ENCODE results near the gene FBXL17.
"Not testable (repeated sequence)": the region's sequence is repeated elsewhere in the genome, so short reads cannot be mapped to it uniquely, and the experiment has no call there.

Gene FBXL17

DNA sequence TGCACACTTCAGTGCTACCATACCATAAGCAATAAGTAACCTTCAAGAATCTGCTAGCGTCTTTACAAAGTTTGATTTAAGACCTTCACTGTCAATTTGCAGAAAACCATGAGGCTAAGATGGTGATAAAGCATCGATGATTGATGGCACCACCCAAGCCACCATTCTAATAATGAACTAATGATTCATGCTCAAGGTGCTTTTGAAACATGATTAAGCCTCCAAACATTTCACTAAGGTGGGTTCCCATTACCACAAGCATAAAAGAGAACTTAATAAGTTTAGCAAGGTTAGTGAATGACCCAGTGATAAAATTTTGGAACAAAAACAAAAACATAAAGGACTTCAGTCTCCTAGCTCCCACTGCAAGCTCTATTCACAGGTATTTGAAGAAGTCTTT, 214.7 kb downstream of the FBXL17 start:
- H3K36me3 ChIP-seq (ENCODE audit: insufficient read depth, low read length): no peaks in the 10 kb centered on the region
- no peak overlapping the region for H3K9ac ChIP-seq (ENCODE audit: low read depth, low read length)
- H3K4me1 ChIP-seq (ENCODE audit: insufficient read depth, low read length): no peaks in the 10 kb centered on the region
- H3K9me3 ChIP-seq (ENCODE audit: control insufficient read depth, insufficient read depth, low read length): no peaks in the 10 kb centered on the region

DNA sequence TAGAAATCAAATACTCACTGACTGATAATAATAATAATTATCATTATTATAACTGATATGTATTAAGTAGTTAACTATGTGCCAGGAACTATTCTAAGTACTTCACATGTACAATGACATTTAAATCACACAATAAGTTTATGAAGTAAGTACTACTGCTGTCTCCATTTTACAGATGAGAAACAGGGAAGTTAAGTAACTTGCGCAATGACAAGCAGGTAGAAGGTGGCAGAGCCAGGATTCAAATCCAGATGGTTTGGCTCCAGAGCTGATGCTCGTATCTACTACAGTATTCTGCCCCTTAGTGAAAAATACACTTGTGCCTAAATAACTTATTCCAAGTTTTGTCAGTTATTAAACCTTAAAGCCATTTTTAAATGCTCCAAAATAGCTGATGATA, 217.3 kb downstream of the FBXL17 start:
- Histone ChIP-seq H3K36me3 (ENCODE audit: insufficient read depth, low read length) (no peaks in the 10 kb centered on the region), H3K9ac (ENCODE audit: low read depth, low read length) (no peak overlapping the region), H3K4me1 (ENCODE audit: insufficient read depth, low read length) (no peaks in the 10 kb centered on the region), H3K9me3 (ENCODE audit: control insufficient read depth, insufficient read depth, low read length) (no peaks in the 10 kb centered on the region)

DNA sequence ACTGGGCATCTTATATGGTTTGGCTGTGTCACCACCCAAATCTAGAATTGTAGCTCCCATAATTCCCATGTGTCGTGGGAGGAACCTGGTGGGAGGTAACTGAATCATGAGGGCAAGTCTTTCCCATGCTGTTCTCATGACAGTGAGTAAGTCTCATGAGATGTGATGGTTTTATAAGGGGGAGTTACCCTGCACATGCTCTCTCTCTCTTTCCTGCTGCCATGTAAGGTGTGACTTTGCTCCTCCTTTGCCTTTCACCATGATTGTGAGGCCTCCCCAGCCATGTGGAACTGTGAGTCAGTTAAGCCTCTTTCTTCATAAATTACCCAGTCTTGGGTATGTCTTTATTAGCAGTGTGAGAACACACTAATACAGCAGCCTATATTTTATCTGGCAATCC, 229.0 kb downstream of the FBXL17 start:
- not testable (repeated sequence) for H3K9me3 ChIP-seq (ENCODE audit: control insufficient read depth, insufficient read depth, low read length); H3K9ac ChIP-seq (ENCODE audit: low read depth, low read length)

DNA sequence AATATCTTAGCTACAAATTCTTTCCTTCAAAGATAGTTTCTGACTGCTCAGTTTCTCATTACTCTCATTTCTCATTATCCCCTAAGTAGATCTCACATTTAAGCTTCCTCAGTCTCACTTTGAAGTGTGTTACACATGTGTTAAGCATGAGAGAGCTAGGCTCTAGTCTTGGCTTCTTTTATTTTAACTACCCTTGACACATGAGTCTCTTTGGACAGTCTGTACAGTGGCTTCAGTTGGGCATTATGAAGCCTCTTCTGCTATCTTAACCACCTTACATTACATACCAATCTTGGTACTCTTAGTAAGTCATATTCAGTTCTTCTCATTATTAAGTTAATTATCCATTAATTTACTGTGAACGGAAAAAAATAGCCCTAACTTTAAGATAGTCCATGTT, 232.5 kb downstream of the FBXL17 start:
- Histone ChIP-seq H3K9me3 (ENCODE audit: control insufficient read depth, insufficient read depth, low read length) (no peaks in the 10 kb centered on the region), H3K4me1 (ENCODE audit: insufficient read depth, low read length) (no peaks in the 10 kb centered on the region), H3K9ac (ENCODE audit: low read depth, low read length) (no peak overlapping the region), H3K36me3 (ENCODE audit: insufficient read depth, low read length) (no peaks in the 10 kb centered on the region)

More for the DNA sequence above, 229.0 kb downstream of the FBXL17 start:
- not testable (repeated sequence) for H3K36me3 ChIP-seq (ENCODE audit: insufficient read depth, low read length); H3K4me1 ChIP-seq (ENCODE audit: insufficient read depth, low read length)

DNA sequence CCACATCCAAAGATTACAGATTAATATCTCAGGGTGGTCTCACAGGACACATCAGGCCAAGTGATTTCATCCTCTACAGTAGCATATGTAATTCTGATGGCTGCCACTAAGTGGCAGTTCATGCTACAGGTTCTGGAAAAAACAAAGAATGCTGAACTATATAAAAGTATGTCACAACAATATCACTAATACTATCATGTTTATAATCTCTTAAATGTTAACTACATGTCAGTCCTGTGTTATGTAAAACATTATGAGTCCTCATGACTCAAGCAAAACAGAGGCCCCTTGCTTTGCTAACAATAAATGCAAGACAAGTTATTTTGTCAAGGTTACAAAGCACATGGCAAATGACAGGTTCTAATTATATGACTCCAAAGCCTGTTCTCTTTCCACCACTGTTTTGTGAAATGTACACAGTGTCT, 233.2 kb downstream of the FBXL17 start:
- H3K9ac ChIP-seq (ENCODE audit: low read depth, low read length): no peak overlapping the region
- H3K36me3 ChIP-seq (ENCODE audit: insufficient read depth, low read length): no peaks in the 10 kb centered on the region
- H3K4me1 ChIP-seq (ENCODE audit: insufficient read depth, low read length): no peaks in the 10 kb centered on the region
- no peaks in the 10 kb centered on the region for H3K9me3 ChIP-seq (ENCODE audit: control insufficient read depth, insufficient read depth, low read length)

- no peak overlapping the region for H3K9ac ChIP-seq (ENCODE audit: low read depth, low read length)
- H3K36me3 ChIP-seq (ENCODE audit: insufficient read depth, low read length): no peaks in the 10 kb centered on the region
- no peaks in the 10 kb centered on the region for H3K9me3 ChIP-seq (ENCODE audit: control insufficient read depth, insufficient read depth, low read length)
- H3K4me1 ChIP-seq (ENCODE audit: insufficient read depth, low read length): no peaks in the 10 kb centered on the region
These were observed 235.7 kb downstream of the FBXL17 start for GRCh38 chr5:108146222-108146621.

DNA sequence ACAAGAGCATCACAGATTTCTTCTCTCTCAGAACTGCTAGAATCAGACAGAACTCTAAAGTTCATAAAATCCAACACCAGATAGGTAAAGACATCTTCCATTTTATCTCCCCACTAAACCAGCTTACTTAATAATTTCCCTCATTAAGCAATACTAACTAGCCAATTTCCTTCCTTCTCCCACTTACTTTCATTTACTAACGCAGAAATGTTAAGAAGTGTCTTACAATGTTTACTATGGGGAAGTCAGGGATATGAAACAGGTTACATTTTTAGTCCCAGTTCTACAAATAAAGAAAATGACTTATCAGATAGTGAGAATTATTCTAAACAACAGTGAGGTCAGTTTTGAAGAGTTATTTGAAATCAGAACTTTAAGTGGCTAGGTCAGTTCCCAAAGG, 236.5 kb downstream of the FBXL17 start:
- Histone ChIP-seq H3K9me3 (ENCODE audit: control insufficient read depth, insufficient read depth, low read length) (no peaks in the 10 kb centered on the region), H3K36me3 (ENCODE audit: insufficient read depth, low read length) (no peaks in the 10 kb centered on the region), H3K4me1 (ENCODE audit: insufficient read depth, low read length) (no peaks in the 10 kb centered on the region), H3K9ac (ENCODE audit: low read depth, low read length) (no peak overlapping the region)

- Histone ChIP-seq H3K36me3 (ENCODE audit: insufficient read depth, low read length) (no peaks in the 10 kb centered on the region), H3K9ac (ENCODE audit: low read depth, low read length) (no peak overlapping the region), H3K9me3 (ENCODE audit: control insufficient read depth, insufficient read depth, low read length) (no peaks in the 10 kb centered on the region), H3K4me1 (ENCODE audit: insufficient read depth, low read length) (no peaks in the 10 kb centered on the region)
These were observed 237.6 kb downstream of the FBXL17 start for GRCh38 chr5:108144332-108144731.

DNA sequence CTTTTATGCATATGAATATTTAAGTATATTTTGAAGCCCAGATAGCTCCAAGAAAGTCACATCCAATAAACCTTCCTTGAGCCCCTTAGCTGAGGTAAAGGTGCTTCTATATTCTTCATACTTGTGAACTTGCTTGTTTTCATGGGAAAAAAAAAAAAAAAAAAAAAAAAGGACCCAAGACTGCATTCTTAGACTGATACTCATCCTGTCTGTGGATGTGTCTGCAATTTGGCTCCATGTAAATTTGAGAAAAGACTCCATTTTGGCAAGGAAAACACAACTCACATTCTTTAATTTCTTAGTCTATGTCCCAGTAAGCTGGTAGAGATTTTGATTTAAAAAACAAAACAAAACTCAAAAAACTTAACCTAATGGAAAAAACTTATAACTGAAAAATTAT, 238.3 kb downstream of the FBXL17 start:
- H3K9ac ChIP-seq (ENCODE audit: low read depth, low read length): no peak overlapping the region
- no peaks in the 10 kb centered on the region for H3K4me1 ChIP-seq (ENCODE audit: insufficient read depth, low read length)
- H3K9me3 ChIP-seq (ENCODE audit: control insufficient read depth, insufficient read depth, low read length): no peaks in the 10 kb centered on the region
- no peaks in the 10 kb centered on the region for H3K36me3 ChIP-seq (ENCODE audit: insufficient read depth, low read length)

DNA sequence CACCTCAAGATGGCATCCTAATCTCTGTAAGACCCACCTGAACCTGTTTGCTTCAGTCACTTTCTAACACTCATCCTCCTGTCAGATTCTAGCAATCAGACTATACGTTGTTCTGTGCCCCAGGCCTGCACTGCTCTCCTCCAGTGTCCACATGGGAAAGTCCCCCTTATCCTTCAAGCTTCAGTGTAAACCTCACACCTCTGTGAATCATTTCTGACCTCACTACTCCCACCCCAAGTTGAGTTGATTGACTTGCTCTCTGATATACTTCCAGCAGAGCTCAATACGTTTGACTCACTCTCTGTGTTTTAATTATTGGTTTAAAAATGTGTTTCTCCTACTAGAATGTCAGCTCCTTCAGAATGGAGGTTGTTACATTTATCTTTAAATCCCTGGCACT, 240.2 kb downstream of the FBXL17 start:
- no peaks in the 10 kb centered on the region for H3K9me3 ChIP-seq (ENCODE audit: control insufficient read depth, insufficient read depth, low read length)
- H3K36me3 ChIP-seq (ENCODE audit: insufficient read depth, low read length): no peaks in the 10 kb centered on the region
- H3K4me1 ChIP-seq (ENCODE audit: insufficient read depth, low read length): no peaks in the 10 kb centered on the region
- no peak overlapping the region for H3K9ac ChIP-seq (ENCODE audit: low read depth, low read length)

GRCh38 chr5:108136493-108136892, 245.4 kb downstream of the FBXL17 start:
- Histone ChIP-seq H3K4me1 (ENCODE audit: insufficient read depth, low read length) (peaks cover 7% of the 10 kb centered on the region; the same call in 1 of the 2 replicates), H3K36me3 (ENCODE audit: insufficient read depth, low read length) (no peaks in the 10 kb centered on the region), H3K9me3 (ENCODE audit: control insufficient read depth, insufficient read depth, low read length) (no peaks in the 10 kb centered on the region), H3K9ac (ENCODE audit: low read depth, low read length) (no peak overlapping the region)

- no peaks in the 10 kb centered on the region for H3K9me3 ChIP-seq (ENCODE audit: control insufficient read depth, insufficient read depth, low read length)
- H3K9ac ChIP-seq (ENCODE audit: low read depth, low read length): no peak overlapping the region
- peaks cover 5% of the 10 kb centered on the region; the same call in 1 of the 2 replicates for H3K4me1 ChIP-seq (ENCODE audit: insufficient read depth, low read length)
- H3K36me3 ChIP-seq (ENCODE audit: insufficient read depth, low read length): no peaks in the 10 kb centered on the region
These were observed 252.8 kb downstream of the FBXL17 start for GRCh38 chr5:108129129-108129528.

DNA sequence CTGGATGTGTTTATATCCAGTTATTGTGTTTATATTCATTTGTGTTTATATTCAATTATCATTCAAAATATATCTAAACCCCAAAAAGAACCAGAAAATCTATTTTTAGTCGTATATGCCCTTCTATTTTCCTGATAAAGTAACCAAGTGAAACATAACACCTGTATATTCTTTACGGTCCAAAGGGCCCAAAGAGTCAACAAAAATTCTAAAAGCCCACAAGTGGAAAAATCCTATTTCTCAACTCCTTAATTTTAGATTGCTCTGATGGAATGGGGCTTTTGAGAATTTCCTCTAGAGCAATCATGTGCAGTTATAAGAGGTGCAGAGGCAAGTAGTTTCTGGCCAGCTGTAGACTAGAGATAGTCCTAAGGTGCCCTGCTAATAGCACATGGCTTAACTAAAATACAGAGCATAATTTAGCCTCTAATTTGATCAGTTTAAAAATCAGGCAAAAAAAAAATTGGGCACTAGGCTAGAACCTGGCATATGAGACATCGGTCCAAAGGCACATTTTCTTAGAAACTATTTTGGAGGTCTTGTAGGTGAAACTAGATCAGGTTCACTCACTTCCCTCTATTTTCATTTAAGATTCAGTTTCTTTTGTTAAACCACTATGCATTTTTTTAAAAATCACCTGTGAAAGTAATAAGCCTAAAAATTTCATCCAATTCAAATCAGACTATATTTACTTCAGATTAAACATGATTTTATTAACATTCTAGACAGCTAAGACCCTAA, 256.0 kb downstream of the FBXL17 start:
- Histone ChIP-seq H3K9me3 (ENCODE audit: control insufficient read depth, insufficient read depth, low read length) (no peaks in the 10 kb centered on the region), H3K9ac (ENCODE audit: low read depth, low read length) (no peak overlapping the region), H3K36me3 (ENCODE audit: insufficient read depth, low read length) (no peaks in the 10 kb centered on the region), H3K4me1 (ENCODE audit: insufficient read depth, low read length) (peaks cover 11% of the 10 kb centered on the region)

DNA sequence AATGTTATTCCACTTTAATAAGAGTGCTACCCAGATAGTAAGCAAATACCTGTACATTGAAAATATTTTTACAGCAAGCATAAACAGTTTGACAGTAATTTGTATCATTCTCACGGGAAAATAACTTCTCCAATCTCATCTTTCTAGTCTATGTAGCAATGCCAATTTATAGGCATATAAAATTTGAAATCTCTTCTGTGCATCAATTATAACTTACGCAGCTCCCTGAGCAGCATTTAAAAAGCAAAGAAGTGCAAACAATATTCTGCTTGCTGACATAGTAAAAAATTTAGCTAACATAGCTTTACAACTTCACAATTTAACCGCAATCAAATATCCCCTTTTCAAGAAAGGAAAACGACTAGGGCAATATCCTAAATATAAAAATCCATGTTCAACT, 257.3 kb downstream of the FBXL17 start:
- H3K36me3 ChIP-seq (ENCODE audit: insufficient read depth, low read length): no peaks in the 10 kb centered on the region
- H3K9ac ChIP-seq (ENCODE audit: low read depth, low read length): no peak overlapping the region
- no peaks in the 10 kb centered on the region for H3K9me3 ChIP-seq (ENCODE audit: control insufficient read depth, insufficient read depth, low read length)

DNA sequence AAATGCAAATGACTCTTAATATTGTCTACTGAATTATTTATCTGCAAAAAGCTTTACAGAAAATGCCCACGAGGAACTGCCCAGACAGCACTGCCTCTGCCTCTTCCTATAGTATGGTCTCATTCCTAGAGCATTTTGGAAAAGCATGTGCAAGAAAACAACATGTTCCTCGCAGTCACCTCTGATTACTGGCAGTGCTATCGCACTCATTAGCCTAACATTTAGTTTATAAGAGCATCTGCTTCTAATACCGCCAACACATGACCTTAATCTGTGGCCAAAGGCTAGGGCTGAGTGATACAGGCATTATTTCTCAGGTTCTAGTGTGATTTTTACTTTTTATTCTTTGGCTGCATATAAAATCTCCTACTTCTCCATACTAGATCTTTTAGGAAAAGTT, 259.2 kb downstream of the FBXL17 start:
- Histone ChIP-seq H3K9ac (ENCODE audit: low read depth, low read length) (no peak overlapping the region), H3K4me1 (ENCODE audit: insufficient read depth, low read length) (peaks cover 13% of the 10 kb centered on the region), H3K9me3 (ENCODE audit: control insufficient read depth, insufficient read depth, low read length) (no peaks in the 10 kb centered on the region), H3K36me3 (ENCODE audit: insufficient read depth, low read length) (no peaks in the 10 kb centered on the region)

More for the DNA sequence above, 257.3 kb downstream of the FBXL17 start:
- peaks cover 13% of the 10 kb centered on the region for H3K4me1 ChIP-seq (ENCODE audit: insufficient read depth, low read length)

All from ES-I3 (cell line).